Hepatocyte (in vitro differentiated cells): ENCODE measurements around the gene HTR1D. TPM values are rescaled to one million over a fixed set of nuclear protein-coding genes. Genes with fewer than 3 reads are reported as not detected.

Experiments used
- DNase-seq: peaks from one replicate; pipeline ENCODE4 v3.0.0-alpha.2; 2016; ENCODE audit warnings: low spot score
- H2AFZ ChIP-seq: fragments of 200-600 bp; sonication (generic); 2 replicates; pipeline ENCODE4 v1.6.0; 2016; ENCODE audit warnings: antibody characterized with exemption, mild to moderate bottlenecking
- H3K27ac ChIP-seq: fragments of 200-600 bp; sonication (generic); 2 replicates; pipeline ENCODE4 v1.5.1; 2016; ENCODE audit warnings: mild to moderate bottlenecking
- H3K27me3 ChIP-seq: fragments of 200-600 bp; sonication (generic); 2 replicates; pipeline ENCODE4 v1.6.1; 2016
- H3K36me3 ChIP-seq: fragments of 200-600 bp; sonication (generic); replicated peaks from 2 replicates; pipeline ENCODE4 v1.5.1; 2016; ENCODE audit warnings: low read depth; ENCODE audit not compliant: insufficient read depth
- H3K4me1 ChIP-seq: fragments of 200-600 bp; sonication (generic); 2 replicates; pipeline ENCODE4 v1.5.1; 2016; ENCODE audit warnings: mild to moderate bottlenecking, moderate library complexity; ENCODE audit not compliant: insufficient read depth
- H3K4me2 ChIP-seq: fragments of 200-600 bp; sonication (generic); 2 replicates; pipeline ENCODE4 v1.6.0; 2016
- H3K4me3 ChIP-seq: fragments of 200-600 bp; sonication (generic); 2 replicates; pipeline ENCODE4 v1.5.1; 2016; ENCODE audit warnings: mild to moderate bottlenecking
- H3K79me2 ChIP-seq: fragments of 200-600 bp; sonication (generic); 2 replicates; pipeline ENCODE4 v1.6.0; 2017; ENCODE audit warnings: mild to moderate bottlenecking
- H3K9me2 ChIP-seq: fragments of 200-600 bp; sonication (generic); replicated peaks from 2 replicates; pipeline ENCODE4 v1.6.0; 2017; ENCODE audit warnings: mild to moderate bottlenecking; ENCODE audit not compliant: insufficient read depth
- H3K9me3 ChIP-seq: fragments of 200-600 bp; sonication (generic); 2 replicates; pipeline ENCODE4 v1.5.1; 2016; ENCODE audit warnings: low read depth, mild to moderate bottlenecking
- H4K20me1 ChIP-seq: fragments of 200-600 bp; sonication (generic); 2 replicates; pipeline ENCODE4 v1.6.0; 2016; ENCODE audit warnings: mild to moderate bottlenecking; ENCODE audit not compliant: insufficient read depth, poor library complexity, severe bottlenecking
- CTCF ChIP-seq: fragments of 200-600 bp; sonication (generic); IDR thresholded peaks from 2 replicates; pipeline ENCODE4 v1.5.1; 2016; ENCODE audit warnings: antibody characterized with exemption, mild to moderate bottlenecking; ENCODE audit not compliant: poor library complexity
- EZH2 ChIP-seq: fragments of 200-600 bp; sonication (generic); IDR thresholded peaks from 2 replicates; pipeline ENCODE4 v1.6.1; 2016; ENCODE audit warnings: antibody characterized with exemption, mild to moderate bottlenecking, borderline replicate concordance
- EZH2phosphoT487 ChIP-seq: fragments of 200-600 bp; sonication (generic); IDR thresholded peaks from one replicate; pipeline ENCODE4 v1.6.1; 2018; ENCODE audit warnings: antibody characterized with exemption, mild to moderate bottlenecking, low read depth, moderate library complexity; ENCODE audit not compliant: unreplicated experiment, severe bottlenecking
- WGBS: methylation state at CpG from one replicate; pipeline ENCODE4 v1.1.6; 2016; ENCODE audit warnings: low lambda C conversion rate; ENCODE audit errors: missing lambda C conversion rate; 5-methylcytosine and 5-hydroxymethylcytosine counted together
- polyA plus RNA-seq: library from polyadenylated mRNA; unstranded; fragments of >200 nt; fragmentation: Nextera tagmentation; extraction: Ambion mirVana; gene quantifications from 2 replicates; pipeline ENCODE4 v1.2.1, GENCODE V29; 2016
- total RNA-seq: library from RNA; depleted of rRNA; stranded (reverse); fragments of >200 nt; gene quantifications from 2 replicates; pipeline ENCODE4 v1.2.3, GENCODE V29; 2014

HTR1D gene
- total and polyA plus RNA-seq, 2 experiments from 2014 or later: 0.07 to 0.19 TPM

GRCh38 chr1:23168079-23168444, 49.2 kb downstream of the HTR1D start:
- Histone ChIP-seq H3K4me2 (peak overlapping the region; percentile 68), H3K4me1 (peaks cover 6% of the 10 kb centered on the region), H3K9me3 (no peaks in the 10 kb centered on the region), H3K36me3 (no peaks in the 10 kb centered on the region), H2AFZ (peak overlapping the region; percentile 32), H3K27me3 (no peaks in the 10 kb centered on the region), H3K4me3 (peak overlapping the region; percentile 70), H3K27ac (peak overlapping the region; percentile 90), H3K9me2 (no peaks in the 10 kb centered on the region), H4K20me1 (peaks cover 33% of the 10 kb centered on the region), H3K79me2 (peaks cover 43% of the 10 kb centered on the region)
- TF ChIP-seq EZH2 (no peak), EZH2phosphoT487 (no peak), CTCF (no peak)
- DNase-seq: peak; percentile 55
- no CpG with 5 or more reads among the region's 49 CpGs for WGBS

GRCh38 chr1:23167353-23168078, 49.8 kb downstream of the HTR1D start:
- H3K4me3 ChIP-seq: peak overlapping the region; percentile 70
- peak; percentile 73 for DNase-seq
- H3K4me1 ChIP-seq: peaks cover 6% of the 10 kb centered on the region
- H3K27ac ChIP-seq: peak overlapping the region; percentile 90
- no peaks in the 10 kb centered on the region for H3K9me2 ChIP-seq
- TF ChIP-seq EZH2phosphoT487: no peak
- TF ChIP-seq CTCF: no peak
- no peak for TF ChIP-seq EZH2
- H3K79me2 ChIP-seq: peaks cover 49% of the 10 kb centered on the region
- WGBS: 1% methylated on average over 29 of the region's 45 CpGs
- H4K20me1 ChIP-seq: peaks cover 33% of the 10 kb centered on the region
- H3K36me3 ChIP-seq: no peaks in the 10 kb centered on the region
- peak overlapping the region; percentile 86 for H3K4me2 ChIP-seq
- H3K27me3 ChIP-seq: no peaks in the 10 kb centered on the region
- peak overlapping the region; percentile 19 for H2AFZ ChIP-seq
- H3K9me3 ChIP-seq: no peaks in the 10 kb centered on the region

- Histone ChIP-seq H3K4me1 (peaks cover 6% of the 10 kb centered on the region), H3K9me3 (no peaks in the 10 kb centered on the region), H4K20me1 (peaks cover 36% of the 10 kb centered on the region), H2AFZ (no peak overlapping the region), H3K36me3 (no peaks in the 10 kb centered on the region), H3K9me2 (no peaks in the 10 kb centered on the region), H3K27me3 (no peaks in the 10 kb centered on the region), H3K4me2 (peak overlapping the region; percentile 86), H3K79me2 (peaks cover 56% of the 10 kb centered on the region), H3K4me3 (peak overlapping the region; percentile 70), H3K27ac (peak overlapping the region; percentile 90)
- DNase-seq: no peak
- TF ChIP-seq CTCF: no peak
- TF ChIP-seq EZH2: no peak
- no peak for TF ChIP-seq EZH2phosphoT487
Measured at GRCh38 chr1:23166854-23167253, 50.4 kb downstream of the HTR1D start.

GRCh38 chr1:23163395-23163794, 53.9 kb downstream of the HTR1D start:
- Histone ChIP-seq H3K9me3 (no peaks in the 10 kb centered on the region), H3K36me3 (no peaks in the 10 kb centered on the region), H3K79me2 (peaks cover 89% of the 10 kb centered on the region), H3K27ac (no peak overlapping the region), H3K4me3 (no peak overlapping the region), H3K4me1 (peaks cover 6% of the 10 kb centered on the region), H4K20me1 (peaks cover 45% of the 10 kb centered on the region), H3K4me2 (no peak overlapping the region), H3K9me2 (no peaks in the 10 kb centered on the region), H3K27me3 (no peaks in the 10 kb centered on the region), H2AFZ (no peak overlapping the region)
- TF ChIP-seq EZH2phosphoT487 (no peak), EZH2 (no peak), CTCF (no peak)
- 82% methylated on average over 3 of the region's 3 CpGs for whole genome bisulfite sequencing
- DNase-seq: no peak
